Measurements from ENCODE around the gene PRXL2B. TPM values are rescaled to one million over a fixed set of nuclear protein-coding genes. Genes with fewer than 3 reads are reported as not detected.
A peak's percentile ranks its signal among the peaks of the same experiment; 100 is the strongest.
"Not testable (repeated sequence)": the region's sequence is repeated elsewhere in the genome, so short reads cannot be mapped to it uniquely, and the experiment has no call there.

Gene PRXL2B
- total RNA-seq, 1 donor from 2014 or later, result 34.7 TPM

- DNase-seq (ENCODE audit: low spot score in 2 of 2, unreplicated experiment in 2 of 2), result no peak
- Mint-ChIP-seq H3K4me1 (peaks cover 11% of the 10 kb centered on the region), H3K4me3 (no peak overlapping the region), H3K27me3 (ENCODE audit: low read depth) (peaks cover 7% of the 10 kb centered on the region), H3K9me3 (peaks cover 14% of the 10 kb centered on the region), H3K27ac (no peak overlapping the region), H3K36me3 (no peaks in the 10 kb centered on the region)
- TF ChIP-seq CTCF (IDR thresholded peaks at IDR 0.05; ENCODE audit: unreplicated experiment), result no peak
Observed at GRCh38 chr1:2575801-2576663, 10.5 kb upstream of the PRXL2B start.

DNA sequence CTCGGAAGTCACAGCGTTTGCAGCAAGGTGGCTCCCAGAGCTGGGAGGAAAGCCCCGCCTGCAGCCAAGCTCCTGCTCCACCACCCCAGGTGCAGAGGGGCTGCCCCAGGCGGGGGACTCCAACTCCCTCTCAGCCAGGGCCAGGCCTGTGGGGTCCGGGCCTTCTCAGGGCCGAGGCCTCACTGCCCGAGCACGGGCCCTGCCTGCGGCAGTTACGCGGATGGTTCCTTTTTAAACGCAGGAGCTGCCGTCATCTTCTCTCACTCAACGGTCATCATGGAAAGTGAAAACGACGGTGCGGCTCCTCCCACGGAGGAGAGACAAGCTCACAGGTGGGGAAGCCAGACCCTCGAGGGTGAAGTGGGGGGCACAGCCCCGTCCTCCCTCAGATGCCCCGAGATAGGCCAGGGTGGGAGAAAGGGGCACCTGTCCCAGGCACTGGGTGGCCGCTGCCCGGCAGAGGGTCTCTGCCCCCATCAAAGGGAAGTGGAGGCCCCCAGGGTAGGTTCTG lies 9.0 kb upstream of the PRXL2B start:
- H3K36me3 Mint-ChIP-seq; DNase-seq (ENCODE audit: low spot score in 2 of 2, unreplicated experiment in 2 of 2); H3K27me3 Mint-ChIP-seq (ENCODE audit: low read depth); H3K27ac Mint-ChIP-seq; H3K4me3 Mint-ChIP-seq: not testable (repeated sequence)
- Mint-ChIP-seq H3K4me1 (peaks cover 16% of the 10 kb centered on the region), H3K9me3 (peaks cover 14% of the 10 kb centered on the region)

GRCh38 chr1:2578758-2579118 lies 7.8 kb upstream of the PRXL2B start:
- H3K27ac Mint-ChIP-seq, result peak overlapping the region; percentile 93
- no peak for DNase-seq (ENCODE audit: low spot score in 2 of 2, unreplicated experiment in 2 of 2)
- peaks cover 5% of the 10 kb centered on the region for H3K9me3 Mint-ChIP-seq

GRCh38 chr1:2580691-2581090 lies 5.9 kb upstream of the PRXL2B start:
- peaks cover 38% of the 10 kb centered on the region for H3K4me1 Mint-ChIP-seq
- no peak for DNase-seq (ENCODE audit: low spot score in 2 of 2, unreplicated experiment in 2 of 2)
- no peak overlapping the region for H3K27ac Mint-ChIP-seq
- TF ChIP-seq CTCF (IDR thresholded peaks at IDR 0.05; ENCODE audit: unreplicated experiment), result no peak
- no peaks in the 10 kb centered on the region for H3K9me3 Mint-ChIP-seq
- H3K36me3 Mint-ChIP-seq, result no peaks in the 10 kb centered on the region
- H3K27me3 Mint-ChIP-seq (ENCODE audit: low read depth), result no peaks in the 10 kb centered on the region
- no peak overlapping the region for H3K4me3 Mint-ChIP-seq

More at GRCh38 chr1:2578758-2579118, 7.8 kb upstream of the PRXL2B start:
- H3K36me3 Mint-ChIP-seq, result no peaks in the 10 kb centered on the region
- TF ChIP-seq CTCF (IDR thresholded peaks at IDR 0.05; ENCODE audit: unreplicated experiment), result no peak
- peaks cover 3% of the 10 kb centered on the region for H3K27me3 Mint-ChIP-seq (ENCODE audit: low read depth)
- no peak overlapping the region for H3K4me3 Mint-ChIP-seq
- H3K4me1 Mint-ChIP-seq, result peaks cover 20% of the 10 kb centered on the region

GRCh38 chr1:2582391-2582790 lies 4.2 kb upstream of the PRXL2B start:
- H3K9me3 Mint-ChIP-seq, result no peaks in the 10 kb centered on the region
- no peaks in the 10 kb centered on the region for H3K36me3 Mint-ChIP-seq
- H3K27me3 Mint-ChIP-seq (ENCODE audit: low read depth), result no peaks in the 10 kb centered on the region
- DNase-seq (ENCODE audit: low spot score in 2 of 2, unreplicated experiment in 2 of 2), result no peak
- no peak overlapping the region for H3K4me3 Mint-ChIP-seq
- no peak for TF ChIP-seq CTCF (IDR thresholded peaks at IDR 0.05; ENCODE audit: unreplicated experiment)
- peaks cover 39% of the 10 kb centered on the region for H3K4me1 Mint-ChIP-seq
- no peak overlapping the region for H3K27ac Mint-ChIP-seq

- Mint-ChIP-seq H3K4me3 (no peak overlapping the region), H3K36me3 (no peaks in the 10 kb centered on the region), H3K4me1 (peaks cover 37% of the 10 kb centered on the region), H3K9me3 (no peaks in the 10 kb centered on the region), H3K27ac (peak overlapping the region; percentile 57), H3K27me3 (ENCODE audit: low read depth) (no peaks in the 10 kb centered on the region)
- TF ChIP-seq CTCF (IDR thresholded peaks at IDR 0.05; ENCODE audit: unreplicated experiment), result no peak
- DNase-seq (ENCODE audit: low spot score in 2 of 2, unreplicated experiment in 2 of 2), result peak in 1 of 2 experiments; percentile 18
Observed at GRCh38 chr1:2583331-2583791, 3.2 kb upstream of the PRXL2B start.

Data from mesothelial cell of epicardium (in vitro differentiated cells).